H1 (cell line): ENCODE data around the gene PLXNA4. TPM values are rescaled to one million over a fixed set of nuclear protein-coding genes. Genes with fewer than 3 reads are reported as not detected.

ENCODE experiments used
- CTCF ChIA-PET: fragments of 300-600 bp; sonication (Branson Sonifier 250); formaldehyde crosslinking; loops from one replicate; lab custom pipeline; 2021; ENCODE audit not compliant: partially characterized antibody; lab: Charles Lee
- POLR2A ChIA-PET: fragments of 300-600 bp; sonication (Branson Sonifier 250); formaldehyde crosslinking; loops from one replicate; lab custom pipeline; 2021; ENCODE audit warnings: inconsistent platforms; ENCODE audit not compliant: partially characterized antibody; lab: Charles Lee
- DNase-seq, 2 experiments: peaks; one replicate each; pipeline versions ENCODE4 v3.0.0 to v3.0.0-alpha.2; 2010 to 2022; ENCODE audit warnings: low spot score in 2 of 2, low read depth in 1 of 2, mixed read lengths in 1 of 2
- FAIRE-seq: peaks from 2 replicates; lab custom pipeline; 2011; peaks lifted over from hg19 to GRCh38; lab: Jason Lieb, UNC
- H2AFZ ChIP-seq: 2 replicates; pipeline ENCODE4 v1.8.1; 2012; ENCODE audit warnings: low read length, inconsistent platforms
- H2AK5ac ChIP-seq: 2 replicates; pipeline ENCODE4 v1.6.1; 2013; ENCODE audit warnings: low read depth, low read length
- H2BK120ac ChIP-seq: replicated peaks from 2 replicates; pipeline ENCODE3; 2013; ENCODE audit warnings: low read depth, low read length, inconsistent platforms
- H2BK12ac ChIP-seq: 2 replicates; pipeline ENCODE4 v1.6.1; 2013; ENCODE audit warnings: low read depth, low read length
- H2BK15ac ChIP-seq: 2 replicates; pipeline ENCODE4 v1.6.1; 2013; ENCODE audit warnings: low read length
- H2BK20ac ChIP-seq: 2 replicates; pipeline ENCODE4 v1.6.1; 2013; ENCODE audit warnings: low read length
- H2BK5ac ChIP-seq: 2 replicates; pipeline ENCODE4 v1.6.1; 2013; ENCODE audit warnings: low read depth, low read length
- H3K14ac ChIP-seq: 2 replicates; pipeline ENCODE4 v1.6.1; 2013; ENCODE audit warnings: inconsistent platforms; ENCODE audit not compliant: insufficient read length
- H3K18ac ChIP-seq: 2 replicates; pipeline ENCODE4 v1.6.1; 2013; ENCODE audit warnings: low read length; ENCODE audit errors: extremely low read depth
- H3K23ac ChIP-seq: 2 replicates; pipeline ENCODE4 v1.6.1; 2013; ENCODE audit warnings: inconsistent platforms; ENCODE audit not compliant: insufficient read length
- H3K23me2 ChIP-seq: 2 replicates; pipeline ENCODE4 v1.6.1; 2013; ENCODE audit warnings: low read depth, low read length
- H3K27ac ChIP-seq: 2 replicates; pipeline ENCODE4 v1.6.1; 2011; ENCODE audit warnings: low read depth, low read length, inconsistent platforms
- H3K27me3 ChIP-seq, 4 experiments: replicated peaks in 1 of 4; 1 replicate in 1 of 4; 2 replicates in 3 of 4; pipeline versions ENCODE4 v1.6.1 to v1.8.1; 2011 to 2013; ENCODE audit warnings: low read length in 3 of 4, mild to moderate bottlenecking in 3 of 4, inconsistent platforms in 2 of 4, mixed read lengths in 2 of 4, moderate library complexity in 1 of 4; ENCODE audit not compliant: control insufficient read depth in 3 of 4, insufficient read depth in 3 of 4; ENCODE audit errors: extremely low read depth in 1 of 4
- H3K36me3 ChIP-seq, 4 experiments: 2 replicates each; pipeline versions ENCODE4 v1.6.1 to v1.8.1; 2011 to 2013; ENCODE audit warnings: mild to moderate bottlenecking in 4 of 4, low read length in 3 of 4, moderate library complexity in 2 of 4, control low read depth in 1 of 4, inconsistent platforms in 1 of 4; ENCODE audit not compliant: insufficient read depth in 4 of 4, control insufficient read depth in 2 of 4
- H3K4ac ChIP-seq: replicated peaks from 2 replicates; pipeline ENCODE3; 2013; ENCODE audit warnings: low read length, low read depth, mixed read lengths, inconsistent platforms; ENCODE audit not compliant: insufficient read length
- H3K4me1 ChIP-seq, 4 experiments: replicated peaks in 1 of 4; 1 replicate in 1 of 4; 2 replicates in 3 of 4; pipeline versions ENCODE4 v1.6.1 to v1.8.1; 2011 to 2013; ENCODE audit warnings: low read length in 3 of 4, inconsistent platforms in 2 of 4, mixed read lengths in 1 of 4; ENCODE audit not compliant: insufficient read depth in 4 of 4, control insufficient read depth in 3 of 4
- H3K4me2 ChIP-seq, 2 experiments: 2 replicates each; pipeline versions ENCODE4 v1.6.1 to v1.8.1; 2011 to 2013; ENCODE audit warnings: low read depth in 2 of 2, low read length in 2 of 2, control low read depth in 1 of 2, inconsistent platforms in 1 of 2, mild to moderate bottlenecking in 1 of 2; ENCODE audit not compliant: insufficient read depth in 1 of 2
- H3K4me3 ChIP-seq, 4 experiments: fragments of 200-600, 300-600 bp in 1 of 4; sonication (generic), shearing (Covaris generic), sonication (Bioruptor Twin) in 1 of 4; 2 replicates each; pipeline versions ENCODE4 v1.5.1 to v1.8.1; 2011 to 2016; ENCODE audit warnings: low read length in 4 of 4, low read depth in 3 of 4, control low read depth in 2 of 4, inconsistent platforms in 2 of 4, mild to moderate bottlenecking in 2 of 4, mixed read lengths in 1 of 4, moderate library complexity in 1 of 4; ENCODE audit not compliant: insufficient read depth in 2 of 4; ENCODE audit errors: extremely low read depth in 1 of 4
- H3K56ac ChIP-seq: replicated peaks from 2 replicates; pipeline ENCODE3; 2013; ENCODE audit warnings: low read depth, mild to moderate bottlenecking, mixed read lengths, low read length, inconsistent platforms; ENCODE audit not compliant: insufficient read length
- H3K79me1 ChIP-seq: 2 replicates; pipeline ENCODE4 v1.6.1; 2013; ENCODE audit warnings: low read depth, low read length, control low read depth
- H3K79me2 ChIP-seq, 2 experiments: 2 replicates each; pipeline versions ENCODE4 v1.6.1 to v1.8.1; 2012 to 2013; ENCODE audit warnings: low read length in 2 of 2, mild to moderate bottlenecking in 2 of 2, inconsistent platforms in 1 of 2; ENCODE audit not compliant: insufficient read depth in 2 of 2, control insufficient read depth in 1 of 2
- H3K9ac ChIP-seq, 4 experiments: replicated peaks in 1 of 4; 1 replicate in 1 of 4; 2 replicates in 3 of 4; pipeline versions ENCODE4 v1.6.1 to v1.8.1; 2011 to 2013; ENCODE audit warnings: low read depth in 3 of 4, low read length in 3 of 4, control low read depth in 2 of 4, mild to moderate bottlenecking in 2 of 4, moderate library complexity in 2 of 4, inconsistent platforms in 1 of 4; ENCODE audit errors: extremely low read depth in 1 of 4
- H3K9me3 ChIP-seq, 2 experiments: 2 replicates each; pipeline versions ENCODE4 v1.6.1 to v1.8.1; 2012 to 2013; ENCODE audit warnings: mild to moderate bottlenecking in 2 of 2, moderate library complexity in 2 of 2, control low read depth in 1 of 2, inconsistent platforms in 1 of 2, low read depth in 1 of 2, low read length in 1 of 2, mixed read lengths in 1 of 2; ENCODE audit not compliant: insufficient read depth in 2 of 2
- H4K20me1 ChIP-seq, 2 experiments: replicated peaks in 1 of 2; 2 replicates each; pipeline versions ENCODE3 to v1.8.1; 2011 to 2013; ENCODE audit warnings: inconsistent platforms in 2 of 2, low read length in 2 of 2, mild to moderate bottlenecking in 1 of 2; ENCODE audit not compliant: insufficient read depth in 2 of 2, control insufficient read depth in 1 of 2
- H4K5ac ChIP-seq: 2 replicates; pipeline ENCODE4 v1.6.1; 2013; ENCODE audit warnings: low read length, low read depth, mixed read lengths, inconsistent platforms; ENCODE audit not compliant: insufficient read length
- H4K8ac ChIP-seq: 2 replicates; pipeline ENCODE4 v1.8.0; 2013; ENCODE audit warnings: mild to moderate bottlenecking, moderate library complexity, low read length, inconsistent platforms; ENCODE audit not compliant: insufficient read depth; ENCODE audit errors: extremely low read depth
- H4K91ac ChIP-seq: replicated peaks from 2 replicates; pipeline ENCODE3; 2013; ENCODE audit warnings: low read length, mixed read lengths, inconsistent platforms; ENCODE audit not compliant: insufficient read length
- BACH1 ChIP-seq: IDR thresholded peaks from 2 replicates; pipeline ENCODE4 v1.6.1; 2012; ENCODE audit warnings: low read length, improper control_type of control experiment
- CHD1 ChIP-seq: IDR thresholded peaks from 2 replicates; pipeline ENCODE4 v1.6.1; 2012; ENCODE audit warnings: low read depth, low read length, improper control_type of control experiment
- E2F6 ChIP-seq: IDR thresholded peaks from 2 replicates; pipeline ENCODE4 v1.6.1; 2012; ENCODE audit warnings: inconsistent platforms
- PHF8 ChIP-seq: fragments of 200-600 bp; sonication (generic); conservative IDR thresholded peaks from 2 replicates; pipeline ENCODE4 v1.7.1; 2012; ENCODE audit warnings: low read depth, mild to moderate bottlenecking, inconsistent platforms, low read length, moderate library complexity
- SAP30 ChIP-seq: fragments of 300-600 bp; sonication (generic); IDR thresholded peaks from 2 replicates; pipeline ENCODE4 v1.7.1; 2012; ENCODE audit warnings: low read length, moderate library complexity, mild to moderate bottlenecking, inconsistent platforms; ENCODE audit not compliant: insufficient read depth, insufficient replicate concordance
- SIRT6 ChIP-seq: IDR thresholded peaks from one replicate; pipeline ENCODE4 v1.7.1; 2012; ENCODE audit warnings: low read length, inconsistent platforms
- YY1 ChIP-seq: IDR thresholded peaks from 2 replicates; pipeline ENCODE4 v1.6.1; 2011; ENCODE audit warnings: low read depth, mild to moderate bottlenecking, low read length
- WGBS, 2 experiments: shearing (Covaris generic) in 1 of 2; methylation state at CpG; one replicate each; pipeline versions ENCODE4 v1.1.6 to v1.1.7; 2013 to 2015; ENCODE audit warnings: low lambda C conversion rate in 2 of 2, mixed read lengths in 2 of 2, inconsistent platforms in 1 of 2, low coverage in 1 of 2, missing lambda C conversion rate in 1 of 2; ENCODE audit not compliant: insufficient replicate concordance in 2 of 2, insufficient coverage in 1 of 2, insufficient read length in 1 of 2; ENCODE audit errors: extremely low coverage in 1 of 2, missing lambda C conversion rate in 1 of 2; 5-methylcytosine and 5-hydroxymethylcytosine counted together
- polyA plus RNA-seq, 7 experiments: library from polyadenylated mRNA; depleted of rRNA in 3 of 7; stranded (reverse) in 5 of 7; unstranded in 2 of 7; fragments of >200 nt in 5 of 7; fragments of 200-250 nt in 2 of 7; gene quantifications; 1 replicate in 5 of 7; 2 replicates in 1 of 7; 4 replicates in 1 of 7; pipeline versions ENCODE4 v1.2.1 to v1.2.3, GENCODE V29; 2011 to 2013; ENCODE audit warnings: missing spikeins in 2 of 7, mixed read lengths in 2 of 7
- total RNA-seq: library from RNA; stranded (reverse); fragmentation: NEBNext Ultra II Directional; extraction: Animal tissue kit (Norgen Biotek cat#: 25700); gene quantifications from 2 replicates; pipeline ENCODE4 v1.2.1, GENCODE V29; 2021

PLXNA4 gene
- total and polyA plus RNA-seq, 2 of the 8 experiments (the other 6 are each of a cell fraction or from before 2014, with no cell fraction given) = 0.76 to 0.79 TPM

GRCh38 chr7:132218876-132219275, 357.4 kb downstream of the PLXNA4 start:
- Histone ChIP-seq H2BK120ac (no peak overlapping the region), H2BK5ac (no peak overlapping the region), H2AFZ (no peak overlapping the region), H3K23me2 (no peaks in the 10 kb centered on the region), H2BK20ac (no peak overlapping the region), H3K4ac (no peak overlapping the region), H3K27me3 (no peaks in the 10 kb centered on the region), H3K4me2 (no peak overlapping the region), H3K9me3 (no peaks in the 10 kb centered on the region), H3K27ac (no peak overlapping the region), H3K56ac (no peak overlapping the region), H3K79me2 (no peaks in the 10 kb centered on the region), H4K5ac (no peak overlapping the region), H3K79me1 (no peaks in the 10 kb centered on the region), H4K91ac (no peak overlapping the region)
- POLR2A ChIA-PET = no interaction called here
- DNase-seq = no peak
- CTCF ChIA-PET = interaction anchor here (0.9 to 2.3 kb wide), 6 partner anchors 12 to 301 kb away, joined by 3 to 8 read pairs (median 3); no protein-coding TSS in a partner anchor
- TF ChIP-seq YY1 (no peak), BACH1 (no peak), SAP30 (no peak), E2F6 (no peak), CHD1 (no peak), PHF8 (no peak), SIRT6 (no peak)
- TF ChIP-seq, all 59 proteins: peak for 0
- Histone ChIP-seq H4K8ac (no peak overlapping the region), H3K4me1 (peaks cover 0 to 5% (median 2%) of the 10 kb centered on the region in 4 experiments; a peak in 3 of 7 replicates), H3K36me3 (no peaks in the 10 kb centered on the region), H2BK15ac (no peak overlapping the region), H2AK5ac (no peak overlapping the region), H3K23ac (no peak overlapping the region), H3K9ac (no peak overlapping the region), H2BK12ac (no peak overlapping the region), H3K4me3 (no peak overlapping the region), H4K20me1 (no peaks in the 10 kb centered on the region), H3K14ac (no peak overlapping the region), H3K18ac (no peak overlapping the region)
- WGBS, 2 experiments = 76% methylated on average over 4 of the region's 4 CpGs; no CpG with 5 or more reads in 1 of the 2 experiments
- no peak for FAIRE-seq
